HG03135 (cell line): ENCODE measurements around the gene GATA3.
A peak's percentile ranks its signal among the peaks of the same experiment; 100 is the strongest.

ENCODE experiments used
- ATAC-seq: cut with Tn5 transposase; IDR thresholded peaks from one replicate; pipeline ENCODE4 v1.9.1; 2021; ENCODE audit warnings: mild to moderate bottlenecking, moderate library complexity; ENCODE audit not compliant: unreplicated experiment

Gene GATA3

GRCh38 chr10:8088504-8088903, 34.0 kb downstream of the GATA3 start:
- peak; percentile 81 for ATAC-seq

GRCh38 chr10:8092428-8092827, 37.9 kb downstream of the GATA3 start:
- ATAC-seq, result no peak

DNA sequence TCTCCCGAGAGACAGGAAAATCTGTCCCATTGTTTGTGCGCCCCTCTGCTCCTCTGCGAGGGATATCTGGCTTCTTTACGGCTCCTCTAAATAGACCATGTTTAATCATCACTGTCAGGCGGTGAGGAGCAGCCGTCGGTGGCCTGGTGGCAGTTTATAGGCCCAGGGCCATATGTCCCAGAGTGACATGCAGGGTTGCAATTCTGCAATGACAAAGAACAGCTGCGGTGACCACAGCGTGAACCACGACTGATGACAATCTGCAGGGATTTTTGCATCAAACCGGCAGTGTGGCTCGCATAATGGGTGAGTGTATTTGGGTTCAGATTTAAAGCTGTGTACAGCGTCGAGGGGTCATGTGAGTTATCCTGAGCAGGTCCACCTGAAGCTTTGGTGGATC, 41.5 kb downstream of the GATA3 start:
- ATAC-seq, result no peak

GRCh38 chr10:8096931-8097330, 42.4 kb downstream of the GATA3 start:
- ATAC-seq, result no peak

DNA sequence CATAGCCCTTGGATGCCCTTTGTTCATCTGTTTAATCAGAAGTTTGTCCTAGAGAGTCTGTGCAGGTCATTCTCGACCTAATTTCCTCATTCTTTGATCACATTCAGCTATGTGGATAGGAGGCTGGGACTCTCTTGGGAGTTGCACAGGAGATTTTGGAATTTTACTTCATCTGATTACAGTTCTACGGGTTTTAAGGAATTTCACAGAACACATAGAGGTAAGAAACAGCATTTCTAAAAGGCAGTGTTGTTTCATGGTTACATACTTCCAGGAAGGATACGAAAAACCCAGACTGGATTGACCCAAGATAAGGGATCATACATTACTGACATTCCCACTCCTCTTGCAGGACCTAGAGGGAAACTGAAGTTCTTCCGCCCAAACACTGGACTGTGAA, 45.9 kb downstream of the GATA3 start:
- no peak for ATAC-seq

DNA sequence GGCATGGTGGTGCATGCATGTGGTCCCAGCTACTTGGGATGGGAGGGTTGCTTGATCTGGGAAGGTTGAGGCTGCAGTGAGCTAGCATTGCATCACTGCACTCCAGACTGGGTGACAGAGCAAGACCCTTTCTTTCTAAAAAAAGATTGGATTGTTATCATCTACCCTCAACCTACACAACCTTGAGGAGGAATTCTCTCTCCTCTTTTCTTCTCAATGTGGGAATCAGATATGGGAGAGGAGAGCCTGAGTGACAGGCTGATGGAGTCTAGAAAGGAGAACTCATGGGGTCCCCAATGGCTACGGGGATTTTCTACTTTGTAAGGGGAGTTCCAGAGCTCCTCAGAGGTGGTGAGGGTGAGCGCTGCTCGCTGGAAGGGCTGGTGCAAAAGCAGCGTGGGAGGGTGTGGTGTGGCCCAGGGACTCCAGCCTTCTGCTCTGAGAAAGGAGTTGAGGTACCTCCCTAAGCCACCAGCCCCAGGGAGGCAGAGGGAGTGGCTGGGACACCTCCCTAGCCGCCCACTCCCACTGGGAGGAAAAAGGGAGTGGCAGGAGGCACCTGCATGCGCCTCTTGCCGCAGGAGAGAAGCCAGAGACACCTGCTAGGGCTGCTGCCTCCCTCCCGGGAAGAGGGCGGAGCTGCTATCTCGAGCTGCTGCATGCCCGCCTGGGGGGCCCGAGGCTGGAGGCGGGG, 48.4 kb downstream of the GATA3 start:
- ATAC-seq, result no peak

DNA sequence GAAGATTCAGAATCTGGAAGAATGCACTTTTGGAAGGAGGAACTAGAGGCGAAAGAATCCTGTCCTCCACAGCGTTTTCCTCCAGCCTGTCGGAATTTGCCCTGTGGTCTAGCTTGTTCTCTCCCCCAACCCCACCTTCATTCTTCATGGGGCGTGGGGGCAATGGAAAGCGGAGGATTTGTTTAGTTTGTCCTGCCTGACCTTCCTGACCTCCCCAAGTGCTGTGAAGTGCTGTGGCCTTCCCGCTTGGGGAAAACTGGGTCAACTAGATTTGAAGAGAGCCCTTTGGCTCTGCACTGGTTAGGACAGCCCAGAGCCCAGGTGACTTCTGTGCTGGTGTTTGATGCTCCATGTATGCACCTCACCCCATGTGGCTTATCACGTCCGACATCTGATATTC, 49.1 kb downstream of the GATA3 start:
- no peak for ATAC-seq

DNA sequence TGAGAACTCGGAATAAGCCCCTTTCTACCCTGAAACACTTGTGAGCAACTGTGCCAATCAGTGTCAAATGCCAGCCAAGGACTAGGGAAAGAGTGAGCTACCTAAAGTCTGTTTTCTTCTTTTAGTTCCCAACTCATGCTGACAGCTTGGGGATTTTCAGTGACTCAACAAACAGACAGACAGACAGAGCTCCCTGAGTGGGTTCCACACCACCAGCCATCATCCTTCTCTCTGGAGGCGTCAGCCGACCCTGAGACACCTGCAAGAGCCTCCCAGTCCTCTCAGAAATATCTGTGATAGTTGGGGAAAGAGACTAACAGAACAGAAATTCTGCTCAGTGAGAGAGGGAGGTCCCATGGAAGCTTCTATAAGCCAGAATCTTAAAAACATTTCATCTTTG, 49.5 kb downstream of the GATA3 start:
- ATAC-seq, result no peak

- no peak for ATAC-seq
These were observed 50.2 kb downstream of the GATA3 start for GRCh38 chr10:8104721-8105120.

DNA sequence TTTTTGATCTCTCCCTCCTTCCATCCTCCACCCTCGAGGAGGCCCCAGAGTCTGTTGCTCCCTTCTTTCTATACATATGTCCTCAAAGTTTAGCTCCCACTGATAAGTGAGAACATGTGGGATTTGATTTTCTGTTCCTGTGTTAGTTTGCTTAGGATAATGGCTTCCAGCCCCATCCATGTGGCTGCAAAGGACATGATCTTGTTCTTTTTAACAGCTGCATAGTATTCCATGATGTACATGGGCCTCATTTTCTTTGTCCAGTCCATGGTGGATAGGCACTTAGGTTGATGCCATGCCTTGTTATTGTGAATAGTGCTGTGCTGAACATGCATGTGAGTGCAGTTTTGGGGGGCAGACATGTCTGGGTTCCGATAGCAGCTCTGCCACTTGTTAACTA, 51.4 kb downstream of the GATA3 start:
- ATAC-seq, result no peak

DNA sequence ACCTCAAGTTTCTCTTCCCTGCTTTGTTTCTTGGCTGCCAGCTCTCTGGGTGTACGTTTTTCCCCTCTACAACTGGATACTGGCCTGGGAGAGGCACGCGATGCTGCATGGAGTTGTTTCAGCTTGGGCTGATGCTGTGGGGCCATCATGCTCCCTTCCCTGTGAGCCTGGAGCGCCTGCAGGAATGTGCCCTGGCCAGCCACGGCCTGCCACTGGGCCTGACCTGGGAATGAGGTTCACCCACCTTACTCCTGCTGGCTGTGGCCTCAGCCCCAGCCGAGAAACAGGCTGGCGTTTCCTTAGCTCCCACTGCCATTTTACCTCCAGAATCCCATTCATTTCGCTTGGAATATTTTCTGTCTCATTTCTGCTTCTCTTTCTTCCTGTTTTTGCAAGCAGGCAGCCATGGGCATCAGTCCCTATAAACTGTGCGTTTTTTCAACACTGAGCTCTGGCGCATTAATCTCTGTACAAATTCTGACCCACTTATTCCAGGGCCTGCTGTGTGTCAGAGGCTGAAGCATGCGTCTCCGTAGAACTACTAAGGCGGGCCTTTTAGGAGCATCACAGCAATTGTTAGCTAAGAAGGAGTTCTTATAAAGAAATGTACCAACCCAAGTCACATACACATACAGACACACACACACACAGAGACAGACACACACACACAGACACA, 57.9 kb downstream of the GATA3 start:
- ATAC-seq, result no peak

- no peak for ATAC-seq
These were observed 58.5 kb downstream of the GATA3 start for GRCh38 chr10:8112942-8113442.

- no peak for ATAC-seq
These were observed 59.1 kb downstream of the GATA3 start for GRCh38 chr10:8113616-8114015.

- no peak for ATAC-seq
These were observed 60.5 kb downstream of the GATA3 start for GRCh38 chr10:8114741-8115617.

DNA sequence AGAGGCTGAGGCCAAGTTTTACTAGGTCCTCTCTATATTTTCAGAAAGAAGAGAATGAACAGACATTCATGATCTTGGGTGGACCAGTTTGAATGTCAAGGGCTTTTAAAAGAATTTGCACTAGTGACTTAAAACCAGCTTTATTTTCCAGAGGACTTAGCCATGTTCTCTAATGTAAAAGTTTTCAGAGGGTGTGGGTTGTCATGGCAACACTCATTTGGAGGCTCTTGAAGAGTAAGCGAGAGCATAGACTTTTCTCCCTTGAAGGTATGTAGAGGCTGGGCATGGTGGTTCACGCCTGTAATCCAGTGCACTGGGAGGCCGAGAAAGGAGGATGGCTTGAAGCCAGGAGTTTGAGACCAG, 61.1 kb downstream of the GATA3 start:
- ATAC-seq, result no peak

GRCh38 chr10:8116474-8116873, 62.0 kb downstream of the GATA3 start:
- no peak for ATAC-seq

GRCh38 chr10:8116926-8117493, 62.5 kb downstream of the GATA3 start:
- no peak for ATAC-seq

DNA sequence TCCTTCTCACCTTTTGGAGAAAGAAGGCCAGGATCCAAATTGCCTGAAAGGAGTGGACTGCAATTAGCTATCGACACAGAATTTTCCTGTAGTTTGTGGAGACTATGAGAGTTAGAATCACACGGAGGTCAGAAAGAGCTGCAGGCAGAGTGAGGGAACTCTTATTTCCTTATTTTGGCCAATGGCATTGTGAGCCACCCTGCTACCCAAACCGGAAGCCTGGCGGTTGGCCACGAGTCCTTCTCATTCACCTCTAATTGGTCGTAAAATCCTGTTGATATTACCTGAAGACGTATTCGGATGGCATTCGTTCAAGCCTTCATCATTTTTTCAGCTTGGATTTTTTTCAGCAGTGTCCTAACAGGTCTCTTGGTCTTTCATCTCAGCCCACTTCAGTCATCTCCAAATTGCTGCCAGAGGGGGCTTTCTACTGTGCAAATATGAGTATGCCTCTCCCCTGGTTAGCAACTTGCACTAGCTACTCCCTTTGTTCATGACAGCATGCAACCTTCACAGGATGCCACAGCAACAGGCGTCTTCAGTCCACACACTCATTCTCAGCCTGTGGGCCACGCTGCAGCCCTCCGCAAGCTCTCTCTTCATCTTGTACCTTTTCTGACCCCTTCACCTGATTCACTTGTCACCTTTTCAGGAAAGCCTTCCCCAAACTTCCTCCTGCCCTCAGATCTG, 66.9 kb downstream of the GATA3 start:
- no peak for ATAC-seq

GRCh38 chr10:8122611-8123369, 68.3 kb downstream of the GATA3 start:
- ATAC-seq, result no peak

DNA sequence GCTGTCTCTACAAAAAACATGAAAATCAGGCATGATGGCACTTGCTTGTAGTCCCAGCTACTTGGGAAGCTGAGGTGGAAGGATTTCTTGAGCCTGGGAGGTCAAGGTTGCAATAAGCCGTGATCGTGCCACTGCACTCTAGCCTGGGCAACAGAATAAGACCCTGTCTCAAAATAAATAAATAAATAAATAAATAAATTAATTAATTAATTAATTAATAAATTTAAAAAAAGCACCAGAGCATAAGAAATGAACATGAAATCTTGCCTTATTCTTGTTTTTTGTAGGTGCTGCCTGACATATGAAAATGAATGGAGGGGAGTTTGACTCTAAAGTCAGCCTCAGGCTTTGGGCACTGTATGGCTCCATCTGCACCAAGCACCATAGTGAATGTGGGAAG, 69.9 kb downstream of the GATA3 start:
- no peak for ATAC-seq
